ENCODE results near the gene HIPK1.
"Not testable (repeated sequence)": the region's sequence is repeated elsewhere in the genome, so short reads cannot be mapped to it uniquely, and the experiment has no call there.

The HIPK1 gene

GRCh38 chr1:114009393-114009792 is 80.3 kb downstream of the HIPK1 start:
- TF ChIP-seq CTCF (conservative IDR thresholded peaks at IDR 0.05; ENCODE audit: low read depth, low read length), result no peak
- no peak overlapping the region for H3K4me3 ChIP-seq (ENCODE audit: low read length)

GRCh38 chr1:114010433-114011184 is 81.5 kb downstream of the HIPK1 start:
- H3K4me3 ChIP-seq (ENCODE audit: low read length), result no peak overlapping the region
- DNase-seq (ENCODE audit: low read depth), result no peak
- no peak for TF ChIP-seq CTCF (conservative IDR thresholded peaks at IDR 0.05; ENCODE audit: low read depth, low read length)

More at GRCh38 chr1:114009393-114009792, 80.3 kb downstream of the HIPK1 start:
- DNase-seq (ENCODE audit: low read depth), result no peak

DNA sequence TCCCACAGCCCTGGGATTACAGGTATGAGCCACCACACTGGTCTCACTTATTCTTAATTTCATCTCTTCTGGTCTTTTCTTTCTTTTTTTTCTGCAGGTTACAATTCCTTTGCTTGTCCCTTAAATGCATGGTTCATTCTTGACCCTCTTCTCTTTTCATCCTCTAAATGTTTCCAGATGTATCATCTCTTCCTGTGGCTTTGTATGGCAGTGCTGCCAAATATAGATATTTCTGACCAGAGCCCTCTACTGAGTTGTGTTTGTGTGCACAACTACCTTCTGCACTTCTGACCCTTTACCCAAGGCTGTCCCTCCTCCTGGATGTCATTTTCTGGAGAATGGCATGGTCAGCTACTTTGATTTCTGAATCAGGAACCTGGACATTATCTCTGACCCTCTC is 82.7 kb downstream of the HIPK1 start:
- no peak for TF ChIP-seq CTCF (conservative IDR thresholded peaks at IDR 0.05; ENCODE audit: low read depth, low read length)
- DNase-seq (ENCODE audit: low read depth), result no peak
- H3K4me3 ChIP-seq (ENCODE audit: low read length), result no peak overlapping the region

GRCh38 chr1:114015075-114015474 is 86.0 kb downstream of the HIPK1 start:
- TF ChIP-seq CTCF (conservative IDR thresholded peaks at IDR 0.05; ENCODE audit: low read depth, low read length), result no peak
- DNase-seq (ENCODE audit: low read depth), result no peak

GRCh38 chr1:114019724-114020123 is 90.6 kb downstream of the HIPK1 start:
- H3K4me3 ChIP-seq (ENCODE audit: low read length); DNase-seq (ENCODE audit: low read depth): not testable (repeated sequence)

More at GRCh38 chr1:114015075-114015474, 86.0 kb downstream of the HIPK1 start:
- no peak overlapping the region for H3K4me3 ChIP-seq (ENCODE audit: low read length)

GRCh38 chr1:114021665-114022099 is 92.6 kb downstream of the HIPK1 start:
- H3K4me3 ChIP-seq (ENCODE audit: low read length), result no peak overlapping the region
- DNase-seq (ENCODE audit: low read depth), result no peak
- no peak for TF ChIP-seq CTCF (conservative IDR thresholded peaks at IDR 0.05; ENCODE audit: low read depth, low read length)

- no peak for DNase-seq (ENCODE audit: low read depth)
- no peak overlapping the region for H3K4me3 ChIP-seq (ENCODE audit: low read length)
- TF ChIP-seq CTCF (conservative IDR thresholded peaks at IDR 0.05; ENCODE audit: low read depth, low read length), result no peak
Measured at GRCh38 chr1:114022877-114023276, 93.8 kb downstream of the HIPK1 start.
